ENCODE results near the gene RNF224.

DNA sequence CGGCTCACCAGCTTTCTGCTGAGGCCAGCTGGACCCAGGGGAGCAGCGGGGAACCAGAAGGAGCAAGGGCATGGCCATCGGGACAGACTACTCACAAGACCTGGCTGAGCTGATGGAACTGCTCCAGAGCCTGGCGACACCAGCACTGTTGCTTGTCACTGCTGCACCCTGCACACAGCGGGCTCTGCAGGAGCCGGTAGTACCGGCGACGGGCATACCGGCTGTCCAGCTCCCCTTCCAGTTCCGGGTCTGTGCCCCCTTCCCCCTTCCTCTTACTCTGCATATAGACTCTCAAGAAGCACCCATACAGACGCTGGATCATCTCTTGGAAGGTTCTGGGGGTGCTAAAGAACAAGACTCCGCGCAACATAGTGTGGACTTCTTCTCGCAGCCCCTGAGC lies 39.9 kb upstream of the RNF224 start:
- TF ChIP-seq CTCF (IDR thresholded peaks at IDR 0.05) = no peak
- no peak for TF ChIP-seq POLR2A (IDR thresholded peaks at IDR 0.05)

Measured in adrenal gland (tissue), 5 donors.